Hematopoietic multipotent progenitor cell treated with erythropoietin and hydrocortisone succinate and interleukin-3 and kit ligand, for 4 days (in vitro differentiated cells): ENCODE measurements around the gene CCL13.
"Not testable (repeated sequence)": the region's sequence is repeated elsewhere in the genome, so short reads cannot be mapped to it uniquely, and the experiment has no call there.

Experiments
- DNase-seq: peaks from one replicate; pipeline ENCODE4 v3.0.0-alpha.2; 2015

The CCL13 gene

DNA sequence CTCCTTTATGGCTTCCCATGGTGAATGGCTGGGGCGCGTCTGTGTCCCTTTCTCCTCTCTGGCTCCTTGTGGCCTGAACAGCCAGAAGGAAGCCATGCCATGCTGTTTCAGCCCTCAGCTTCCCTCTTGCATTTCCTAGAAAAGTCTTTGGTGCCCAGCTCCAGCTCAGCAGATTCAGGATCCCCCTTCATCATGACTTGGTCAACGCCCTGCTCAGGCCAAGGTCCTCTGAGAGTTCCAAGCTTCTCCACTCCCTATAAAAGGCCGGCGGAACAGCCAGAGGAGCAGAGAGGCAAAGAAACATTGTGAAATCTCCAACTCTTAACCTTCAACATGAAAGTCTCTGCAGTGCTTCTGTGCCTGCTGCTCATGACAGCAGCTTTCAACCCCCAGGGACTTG is at the start of gene CCL13:
TSS of gene CCL13 (plus strand) at position 287 of the 400 bp plus-strand sequence. CDS start at position 334, 47 bp downstream.
- DNase-seq = no peak

DNA sequence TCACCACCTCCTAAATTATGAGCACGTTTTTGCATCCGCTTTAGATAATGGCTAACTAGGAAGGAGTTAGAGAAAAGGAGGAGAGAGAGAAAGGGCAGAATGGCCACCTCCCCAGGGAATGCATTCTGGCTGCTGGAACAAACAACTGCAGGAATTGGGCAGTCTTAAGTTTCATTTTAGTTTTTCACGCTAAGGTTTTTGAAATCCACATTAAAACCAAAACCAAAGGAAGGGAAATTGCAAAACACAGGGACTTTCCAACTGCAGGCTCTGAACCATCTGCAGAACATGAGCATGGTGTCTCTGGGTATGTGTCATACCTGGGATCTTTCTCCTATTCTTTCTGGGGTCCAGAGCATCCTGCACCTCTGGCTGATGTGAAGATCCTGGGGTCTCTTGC is 49.2 kb upstream of the CCL13 start:
- DNase-seq = no peak

DNA sequence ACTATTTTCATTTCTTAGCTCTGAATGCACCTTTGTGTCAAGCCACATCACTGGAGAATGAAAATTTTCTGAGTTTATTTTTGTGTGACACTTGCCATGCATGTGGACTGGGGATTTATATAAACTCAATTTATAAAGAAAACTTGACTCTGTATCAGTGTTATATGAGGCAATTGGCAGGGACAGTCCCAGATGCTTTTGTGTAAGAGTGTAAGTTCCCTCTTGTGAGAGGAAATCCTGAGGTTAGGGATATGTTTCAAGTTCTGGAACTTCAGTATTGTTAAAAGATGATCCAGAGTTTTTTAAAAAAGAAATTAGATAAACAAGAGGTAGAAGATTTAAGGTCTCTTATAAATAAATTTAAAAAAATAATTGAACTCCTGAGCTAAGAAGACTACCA is 47.9 kb upstream of the CCL13 start:
- peak; percentile 7 for DNase-seq

DNA sequence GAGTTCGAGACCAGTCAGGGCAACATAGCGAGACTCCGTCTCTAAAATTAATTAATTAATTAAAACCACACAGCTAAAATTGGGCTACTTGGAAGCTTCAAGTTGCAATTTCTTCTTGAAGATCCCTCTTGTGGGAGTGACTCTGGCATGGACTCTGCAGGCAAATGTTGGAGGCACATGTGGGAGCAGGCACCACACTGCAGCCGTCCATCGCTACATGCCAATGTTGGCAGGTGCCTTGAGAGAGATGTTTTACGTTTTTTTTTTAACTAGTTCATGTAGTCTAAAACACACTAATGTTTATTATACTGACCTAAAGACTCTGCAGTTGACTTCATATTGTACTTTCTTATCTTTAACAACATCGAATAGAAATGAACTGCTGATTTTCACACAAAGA is 45.0 kb upstream of the CCL13 start:
- DNase-seq = no peak

DNA sequence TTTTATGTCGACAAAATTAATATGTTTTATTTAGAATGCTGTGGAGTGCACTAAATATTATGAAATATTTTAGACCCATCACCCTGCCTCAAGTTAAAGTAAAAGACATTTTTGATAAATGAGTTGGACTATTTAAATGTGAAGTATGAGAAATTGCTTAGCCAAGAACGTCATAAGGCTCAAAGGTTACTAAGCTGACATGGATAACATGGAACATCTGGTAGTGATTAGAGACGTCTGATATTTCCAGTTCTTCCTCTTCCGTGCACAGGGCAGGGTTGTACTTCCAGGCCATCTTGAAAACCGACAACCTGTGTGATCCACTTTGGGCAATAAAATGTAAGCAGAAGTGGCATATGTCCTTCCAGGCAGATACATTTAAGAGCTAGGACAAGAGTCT is 44.2 kb upstream of the CCL13 start:
- no peak for DNase-seq

DNA sequence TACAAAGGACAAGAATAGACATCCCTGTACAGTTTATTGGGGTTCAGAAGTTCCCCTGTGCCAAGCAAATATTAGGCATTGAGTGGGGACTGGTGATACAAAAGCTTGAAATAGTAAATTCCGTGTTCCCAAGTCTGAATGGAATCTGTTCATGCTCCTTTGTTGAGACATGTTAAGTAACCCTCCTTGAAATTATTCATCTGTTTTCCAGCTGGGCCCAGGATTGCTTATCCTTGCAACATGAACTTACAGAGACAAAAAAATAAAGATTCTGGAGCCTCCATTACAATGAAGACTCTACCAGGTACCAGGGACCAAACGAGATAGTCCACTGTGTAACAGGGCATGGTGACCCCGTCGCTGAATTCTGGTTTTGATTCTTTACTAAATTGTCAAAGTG is 43.1 kb upstream of the CCL13 start:
- no peak for DNase-seq

DNA sequence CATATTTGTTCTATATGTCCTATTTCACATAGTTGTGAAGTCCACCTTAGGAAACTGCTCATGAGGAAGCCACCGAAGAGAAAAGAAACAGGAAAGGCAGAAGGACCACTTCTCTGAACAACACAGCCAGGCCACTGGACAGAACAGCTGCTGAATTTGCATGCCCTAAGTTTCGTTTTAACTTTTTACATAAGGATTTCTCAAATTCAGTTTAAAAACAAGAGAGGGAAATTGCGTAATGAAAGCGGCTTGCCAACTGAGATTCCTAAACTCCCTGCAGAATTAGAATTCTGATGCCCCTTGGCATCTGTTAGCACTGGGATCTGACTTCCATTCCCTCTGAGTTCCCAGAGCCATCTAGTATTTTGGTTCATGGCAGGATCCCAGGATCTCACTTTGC is 42.0 kb upstream of the CCL13 start:
- DNase-seq = peak; percentile 13

DNA sequence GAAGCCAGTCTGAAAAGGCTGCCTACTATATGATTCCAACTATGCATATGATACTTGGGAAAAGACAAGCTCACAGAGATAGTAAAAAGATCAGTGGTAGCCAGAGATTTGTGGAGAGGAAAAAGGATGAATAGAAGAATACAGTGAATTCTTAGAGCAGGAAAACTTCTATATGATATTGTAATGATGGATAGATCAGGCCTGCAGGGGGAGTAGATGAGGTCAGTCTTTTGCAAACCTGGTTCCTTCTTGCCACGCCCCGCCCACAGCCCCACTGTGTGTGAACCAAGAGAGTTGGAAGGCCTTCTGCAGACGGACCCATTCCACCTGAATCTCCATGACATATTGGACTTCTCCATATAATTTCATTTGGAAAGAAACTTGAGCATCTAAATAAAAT is 37.8 kb upstream of the CCL13 start:
- peak; percentile 59 for DNase-seq

DNA sequence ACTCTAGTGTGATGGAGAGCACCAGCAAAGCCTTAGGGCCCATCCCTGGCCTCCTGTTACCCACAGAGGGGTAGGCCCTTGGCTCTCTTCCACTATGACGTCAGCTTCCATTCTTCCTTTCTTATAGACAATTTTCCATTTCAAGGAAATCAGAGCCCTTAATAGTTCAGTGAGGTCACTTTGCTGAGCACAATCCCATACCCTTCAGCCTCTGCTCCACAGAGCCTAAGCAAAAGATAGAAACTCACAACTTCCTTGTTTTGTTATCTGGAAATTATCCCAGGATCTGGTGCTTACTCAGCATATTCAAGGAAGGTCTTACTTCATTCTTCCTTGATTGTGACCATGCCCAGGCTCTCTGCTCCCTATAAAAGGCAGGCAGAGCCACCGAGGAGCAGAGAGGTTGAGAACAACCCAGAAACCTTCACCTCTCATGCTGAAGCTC is 37.2 kb upstream of the CCL13 start, which contains the start of gene CCL8:
TSS of gene CCL8 (plus strand) at position 397 of the 445 bp plus-strand sequence. CDS start 67 bp downstream, outside the sequence.
- DNase-seq = no peak

DNA sequence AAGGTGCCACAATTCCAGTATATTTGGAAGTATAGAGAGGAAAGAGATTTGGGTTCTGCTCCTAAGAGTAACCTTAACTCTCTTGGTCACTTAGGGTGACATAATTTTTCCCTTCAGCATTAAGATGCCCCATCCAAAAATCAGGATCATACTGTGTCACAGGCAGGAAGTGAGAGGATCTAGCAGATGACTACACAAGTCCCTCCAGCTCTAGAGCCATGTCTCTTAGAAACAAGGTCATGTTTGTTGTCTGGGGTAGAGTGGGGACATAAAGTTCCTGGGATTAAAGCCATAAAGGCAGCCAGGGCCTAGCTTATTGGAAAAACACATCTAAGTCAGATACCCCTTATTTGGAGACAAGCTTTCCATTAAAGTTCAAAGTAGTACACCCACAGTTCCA is 34.3 kb upstream of the CCL13 start:
- DNase-seq = no peak

DNA sequence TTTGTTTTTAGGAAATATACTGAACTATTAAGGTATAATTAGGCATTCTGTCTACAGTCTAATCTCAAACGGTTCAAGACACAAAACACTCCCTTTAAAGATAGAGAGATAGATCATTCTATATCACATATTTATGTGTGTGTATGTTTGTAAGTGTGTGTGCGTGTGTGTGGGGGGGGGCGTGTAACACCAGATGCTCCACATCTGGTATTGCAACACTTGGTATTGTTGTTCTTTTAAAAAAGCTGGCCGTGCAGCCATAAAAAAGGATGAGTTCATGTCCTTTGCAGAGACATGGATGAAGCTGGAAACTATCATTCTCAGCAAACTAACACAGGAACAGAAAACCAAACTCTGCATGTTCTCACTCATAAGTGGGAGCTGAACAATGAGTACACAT is 28.7 kb upstream of the CCL13 start:
- DNase-seq = not testable (repeated sequence)

DNA sequence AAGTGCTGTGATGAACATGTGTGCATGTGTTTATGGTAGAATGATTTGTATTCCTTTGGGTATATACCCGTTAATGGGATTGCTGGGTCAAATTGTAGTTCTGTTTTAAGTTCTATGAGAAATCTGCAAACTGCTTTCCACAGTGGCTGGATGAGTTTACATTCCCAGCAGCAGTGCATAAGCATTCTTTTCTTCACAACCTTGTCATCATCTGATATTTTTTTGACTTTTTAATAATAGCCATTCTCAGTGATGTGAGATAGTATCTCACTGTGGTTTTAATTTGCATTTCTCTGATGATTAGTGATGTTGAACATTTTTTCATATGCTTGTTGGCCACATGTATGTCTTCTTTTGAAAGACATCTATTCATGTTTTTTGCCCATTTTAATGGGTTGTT is 18.6 kb upstream of the CCL13 start:
- DNase-seq = no peak

DNA sequence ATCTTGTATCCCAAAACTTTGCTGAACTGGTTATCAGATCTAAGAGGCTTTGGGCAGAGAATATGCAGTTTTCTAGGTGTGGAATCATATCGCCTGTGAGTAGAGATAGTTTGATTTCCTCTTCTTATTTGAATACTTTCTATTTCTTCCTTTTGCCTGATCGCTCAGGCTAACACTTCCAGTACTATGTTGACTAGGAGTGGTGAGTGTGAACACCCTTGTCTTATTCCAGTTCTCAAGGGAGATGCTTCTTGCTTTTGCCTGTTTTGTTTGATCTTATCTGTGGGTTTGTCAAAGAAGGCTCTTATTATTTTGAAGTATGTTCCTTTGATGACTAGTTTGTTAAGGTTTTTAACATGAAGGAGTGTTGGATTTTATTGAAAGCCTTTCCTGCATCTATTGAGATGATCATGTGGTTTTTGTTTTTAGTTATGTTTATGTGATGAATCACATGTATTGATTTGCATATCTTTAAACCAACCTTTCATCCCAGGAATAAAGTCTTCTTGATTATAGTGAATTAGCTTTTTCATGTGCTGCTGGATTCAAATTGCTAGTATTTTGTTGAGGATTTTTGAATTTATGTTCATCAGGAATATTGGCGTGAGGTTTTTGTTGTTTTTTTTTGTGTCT is 17.0 kb upstream of the CCL13 start:
- no peak for DNase-seq

DNA sequence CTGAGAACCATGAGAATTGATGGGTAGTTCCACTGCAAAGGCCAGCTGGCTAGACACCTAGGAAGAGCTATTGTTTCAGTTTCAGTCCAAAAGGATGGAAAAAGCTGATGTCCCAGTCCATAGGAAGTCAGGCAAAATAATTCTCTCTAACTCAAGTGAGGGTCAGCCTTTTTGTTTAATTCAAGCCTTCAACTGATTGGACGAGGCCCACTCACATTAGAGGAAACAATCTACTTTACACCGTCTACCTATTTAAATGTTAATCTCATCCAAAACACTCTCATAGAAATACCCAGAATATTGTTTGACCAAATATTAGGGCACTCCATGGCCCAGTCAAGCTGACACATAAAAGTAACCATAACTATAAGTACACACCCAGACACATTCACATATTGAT is 14.4 kb upstream of the CCL13 start:
- DNase-seq = no peak

DNA sequence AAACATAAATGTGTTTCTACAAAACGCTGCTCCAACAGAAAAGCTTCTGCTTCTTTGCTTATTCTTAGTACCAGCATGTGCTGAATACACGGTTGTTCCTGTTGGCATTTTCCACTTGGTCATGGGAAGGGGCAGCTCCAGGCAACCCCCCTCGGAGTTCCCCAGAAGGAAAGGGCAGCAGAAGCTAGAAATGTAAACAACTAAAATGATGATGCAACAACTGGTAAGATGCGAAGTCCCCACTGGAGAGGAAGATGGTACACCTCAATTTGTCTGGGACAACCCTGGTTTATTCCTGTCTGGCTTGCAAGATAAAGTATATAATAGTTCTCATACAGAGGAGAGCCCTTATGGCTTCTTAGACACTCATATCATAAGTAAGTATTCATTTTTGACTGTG is 9.2 kb upstream of the CCL13 start:
- DNase-seq = no peak

DNA sequence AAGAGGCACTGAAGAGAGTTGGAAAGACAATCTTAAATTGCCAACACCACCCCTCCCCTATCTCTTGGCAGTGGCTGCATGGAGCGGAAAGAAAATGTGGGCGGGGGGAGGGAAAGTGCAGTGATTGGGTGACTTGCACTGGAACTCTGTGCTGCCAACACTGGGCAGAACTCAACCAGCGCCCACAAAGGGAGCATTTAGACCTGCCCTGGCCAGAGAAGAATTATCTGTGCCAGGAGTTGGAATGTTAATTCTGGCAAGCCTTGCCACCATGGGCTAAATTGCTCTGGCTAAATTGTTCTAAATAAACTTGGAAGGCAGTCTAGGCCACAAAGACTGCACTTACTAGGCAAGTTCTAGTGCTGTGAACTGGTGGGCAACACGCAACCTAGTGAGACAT is 6.5 kb upstream of the CCL13 start:
- DNase-seq = no peak

DNA sequence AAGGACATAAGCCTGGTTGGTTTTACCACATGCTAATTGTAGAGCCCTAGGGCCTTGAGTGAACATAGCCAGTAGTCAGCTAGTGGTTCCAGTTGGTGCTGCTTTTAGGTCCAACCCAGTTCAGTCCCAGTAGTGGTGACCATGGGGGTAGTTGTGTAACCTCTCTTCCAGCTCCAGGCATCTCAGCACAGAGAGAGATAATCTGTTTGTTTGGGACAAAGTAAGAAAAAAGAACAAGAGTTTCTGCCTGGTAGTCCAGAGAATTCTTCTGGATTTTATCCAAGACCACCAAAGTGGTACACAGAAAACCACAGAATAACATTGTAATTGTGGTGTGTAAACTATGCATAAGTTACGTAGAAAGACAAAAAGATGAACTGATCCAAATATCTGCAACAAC is 5.2 kb upstream of the CCL13 start:
- no peak for DNase-seq

DNA sequence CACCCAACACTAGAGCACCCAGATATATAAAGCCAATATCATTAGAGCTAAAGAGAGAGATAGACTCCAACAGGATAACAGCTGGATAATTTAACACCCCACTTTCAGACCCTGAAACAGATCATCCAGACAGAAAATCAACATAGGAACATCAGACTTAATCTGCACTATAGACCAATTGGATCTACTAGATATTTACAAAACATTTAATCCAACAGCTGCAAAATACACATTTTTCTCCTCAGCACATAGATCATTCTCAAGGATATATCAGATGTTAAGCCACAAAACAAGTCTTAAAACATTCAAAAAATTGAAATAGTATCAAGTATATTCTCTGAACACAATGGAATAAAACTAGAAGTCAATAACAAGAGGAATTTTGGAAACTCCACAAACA is 4.1 kb upstream of the CCL13 start:
- no peak for DNase-seq

DNA sequence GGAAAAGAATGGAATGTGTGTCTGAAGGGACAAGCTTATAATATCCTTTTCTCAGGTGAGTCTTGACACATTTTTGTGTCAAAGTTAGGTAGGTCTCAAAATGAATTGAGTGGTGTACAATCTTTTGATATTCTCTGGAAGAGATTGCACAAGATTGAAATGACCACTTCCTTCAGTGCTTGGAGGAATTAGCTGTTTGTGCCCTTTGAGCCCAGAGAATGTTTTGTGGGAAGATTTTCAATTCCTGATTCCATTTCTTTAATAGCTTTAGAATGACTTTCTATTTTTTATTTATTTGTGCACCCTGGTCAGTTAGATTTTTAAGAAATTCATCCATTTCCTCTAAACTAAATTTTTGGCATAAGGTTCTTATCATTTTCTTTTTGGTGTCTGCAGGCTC is 1.6 kb upstream of the CCL13 start:
- no peak for DNase-seq

DNA sequence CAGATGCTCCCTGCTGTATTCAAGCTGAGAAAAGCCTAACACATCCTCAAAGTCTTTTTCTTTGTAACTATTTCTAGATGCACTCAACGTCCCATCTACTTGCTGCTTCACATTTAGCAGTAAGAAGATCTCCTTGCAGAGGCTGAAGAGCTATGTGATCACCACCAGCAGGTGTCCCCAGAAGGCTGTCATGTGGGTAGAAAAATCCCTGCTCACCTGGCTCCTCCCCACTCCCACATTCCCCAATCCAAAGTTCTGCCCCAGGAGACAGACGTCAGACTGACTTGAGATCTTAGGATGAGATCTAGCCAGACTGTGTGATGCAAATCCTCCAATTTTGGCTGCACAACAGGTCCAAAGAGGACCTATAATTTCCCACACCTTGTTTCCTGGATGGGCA is 1.1 kb downstream of the CCL13 start:
- no peak for DNase-seq

DNA sequence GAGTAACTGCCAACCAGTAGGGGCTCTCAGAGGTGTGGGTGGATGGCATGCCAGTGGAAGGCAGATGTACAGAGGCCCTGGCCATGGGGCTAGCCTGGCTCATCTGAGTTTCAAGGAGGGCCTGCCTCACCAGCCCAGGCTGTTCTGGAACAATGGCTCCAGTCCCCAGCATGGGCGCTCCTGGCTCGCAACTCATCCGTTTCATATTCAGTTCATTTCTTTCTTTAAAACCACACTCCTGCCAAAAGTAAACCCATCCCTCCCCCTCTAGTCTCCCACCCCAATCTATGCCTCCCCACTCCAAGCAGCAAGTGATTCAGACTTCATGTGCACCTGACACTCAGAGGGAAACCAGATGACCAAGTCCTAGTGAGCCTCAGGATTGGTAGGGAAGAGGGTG is 2.4 kb downstream of the CCL13 start:
- no peak for DNase-seq

DNA sequence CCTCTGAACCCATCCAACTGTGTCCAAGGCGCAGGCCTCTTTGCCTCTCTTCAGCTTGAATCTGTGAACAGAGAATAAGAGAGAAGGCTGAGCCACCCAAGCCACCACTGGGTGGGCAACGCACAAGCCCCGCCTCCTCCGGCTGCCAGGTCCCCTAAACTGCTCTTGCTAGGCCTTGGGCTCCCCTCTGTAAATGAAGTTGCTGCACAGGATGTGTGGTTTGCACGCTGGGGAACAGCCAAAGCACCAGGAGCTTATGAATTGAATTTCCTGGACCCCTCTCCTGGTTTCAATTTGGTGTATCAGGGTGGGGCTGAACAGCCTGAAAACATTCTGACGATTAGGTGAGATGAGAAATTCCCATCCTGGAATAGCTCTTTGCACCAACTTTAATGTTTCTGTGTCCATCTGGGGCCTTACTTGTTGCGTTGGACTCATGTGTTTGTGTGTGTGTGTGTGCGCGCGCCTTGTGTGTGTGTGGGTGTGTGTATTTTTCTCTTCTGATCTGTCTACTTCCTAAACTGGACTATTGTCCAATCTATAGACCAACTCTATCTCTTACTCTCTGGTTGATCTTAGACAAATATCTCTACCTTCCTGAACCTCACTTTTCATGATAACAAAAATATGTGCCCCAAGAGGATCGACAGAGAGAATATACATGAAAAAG is 4.5 kb downstream of the CCL13 start:
- peak; percentile 37 for DNase-seq

DNA sequence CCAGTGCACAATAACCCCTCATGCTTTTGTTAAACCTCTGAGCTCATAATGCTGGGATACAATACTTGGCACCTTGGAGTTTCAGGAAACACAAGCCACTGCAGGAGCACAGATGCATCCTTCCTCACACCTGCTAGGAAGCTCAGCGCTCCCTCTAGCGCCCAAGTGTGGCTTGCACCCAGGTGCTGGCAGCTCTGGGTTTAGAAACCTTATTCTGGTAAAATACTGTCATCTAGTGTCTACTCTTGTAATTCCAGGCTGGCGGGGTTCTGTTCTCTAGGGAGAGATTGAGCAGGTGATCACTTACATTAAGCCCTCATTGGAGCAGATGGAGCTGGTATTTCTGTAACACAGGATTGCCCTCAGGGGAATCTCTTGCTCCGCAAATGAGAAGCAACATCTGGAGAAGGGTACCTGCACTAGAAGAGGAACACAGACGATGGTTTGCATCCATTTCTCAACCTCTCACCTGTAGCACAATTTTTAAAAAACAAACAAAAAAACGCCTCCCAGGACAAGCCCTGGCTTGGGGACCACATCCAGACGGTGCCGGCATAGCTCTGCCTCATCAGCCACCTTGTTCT is 5.3 kb downstream of the CCL13 start:
- peak; percentile 95 for DNase-seq

DNA sequence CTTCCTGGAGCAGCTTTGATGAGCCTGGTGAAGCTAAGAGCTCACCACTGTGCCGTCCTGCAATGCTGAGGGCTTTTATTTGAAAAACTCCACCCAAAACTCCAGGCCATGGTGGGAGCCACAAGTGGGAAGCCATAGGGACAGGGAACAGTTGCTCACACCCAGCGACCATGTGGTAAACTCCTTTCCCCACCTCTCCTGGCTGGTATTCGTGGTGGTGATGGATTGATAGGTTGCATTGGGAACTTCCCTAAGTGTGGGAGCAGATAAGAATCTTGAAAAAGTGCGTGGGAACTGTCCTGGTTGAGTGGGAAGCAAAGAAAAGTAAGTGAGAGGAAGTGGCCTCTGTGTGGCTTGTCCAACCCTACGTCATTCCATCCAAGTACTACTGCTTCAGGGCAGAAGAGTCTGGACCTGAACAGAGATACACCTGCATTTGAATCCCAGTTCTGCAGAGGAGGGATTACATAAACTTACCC is 6.9 kb downstream of the CCL13 start, which contains the start of gene CCL1:
TSS of gene CCL1 (minus strand) at position 51 of the 479 bp plus-strand sequence. CDS start 72 bp downstream, outside the sequence.
- no peak for DNase-seq
